ENCODE results near the gene OR11A1.

OR11A1 gene

DNA sequence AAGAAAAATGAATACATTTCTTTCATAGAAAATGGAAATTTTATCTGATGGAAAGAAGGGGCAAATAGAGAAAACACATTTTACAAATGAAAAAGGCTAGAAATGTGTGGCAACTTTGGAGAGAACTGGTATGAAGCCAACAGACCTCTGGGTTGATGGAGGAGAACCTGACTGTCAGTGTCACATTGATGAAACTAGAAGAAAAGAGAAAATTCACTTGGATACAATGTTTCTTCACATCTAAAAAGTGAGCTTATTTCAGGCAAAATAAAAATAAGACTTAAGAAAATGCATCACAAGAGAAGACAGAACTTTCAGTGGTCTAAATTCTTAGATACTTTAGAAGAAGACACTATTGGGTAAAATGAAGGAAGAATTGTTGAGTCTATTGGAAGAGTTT, 61.5 kb downstream of the OR11A1 start, which contains the start of gene OR12D2:
OR12D2 (plus strand) TSS at position 301 of the 400 bp plus-strand sequence. CDS start 1,069 bp downstream, outside the sequence.
- DNase-seq (ENCODE audit: low read depth, low spot score) = no peak

- no peak for DNase-seq (ENCODE audit: low read depth, low spot score)
Observed at GRCh38 chr6:29388533-29388932, 68.3 kb downstream of the OR11A1 start.

DNA sequence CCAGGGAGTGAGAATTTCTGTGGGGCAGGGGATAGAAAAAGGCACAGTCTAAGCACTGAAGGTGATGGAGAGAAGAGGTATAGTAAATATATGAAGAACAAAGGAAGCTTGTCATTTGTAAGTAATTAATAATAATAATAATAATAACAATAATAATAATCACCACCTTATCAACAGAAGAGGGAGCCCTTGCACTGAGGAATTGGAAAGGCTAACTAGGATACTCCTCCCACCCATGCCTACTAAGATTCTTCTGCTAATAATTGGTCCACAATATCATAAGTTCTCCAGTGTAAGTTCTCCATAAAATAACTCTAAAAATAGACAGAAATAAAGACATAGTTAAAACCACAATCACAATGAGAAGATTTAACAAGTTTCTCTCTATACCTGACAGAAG, 80.9 kb downstream of the OR11A1 start:
- no peak for DNase-seq (ENCODE audit: low read depth, low spot score)

All from smooth muscle cell of the brain vasculature (primary cell).